K562 (cell line): Measurements from ENCODE around the gene CPED1. TPM values are rescaled to one million over a fixed set of nuclear protein-coding genes. Genes with fewer than 3 reads are reported as not detected.
A peak's percentile ranks its signal among the peaks of the same experiment; 100 is the strongest.

Source experiments
- ATAC-seq: fragments of 200-7000 bp; cut with Tn5 transposase; 3 replicates; pipeline ENCODE4 v1.9.1; 2020; ENCODE audit warnings: moderate library complexity
- BruUV-seq: library from RNA; stranded (reverse); fragments of 400-500 nt; replicated peaks from 2 replicates; lab custom pipeline; 2021; lab: Mats Ljungman, UMichigan
- CTCF ChIA-PET: fragments of 300-600 bp; formaldehyde crosslinking; extraction: SDS; loops from one replicate; lab custom pipeline; 2021; ENCODE audit warnings: low intra/inter-chr PET ratio; lab: Yijun Ruan, JAX
- POLR2A ChIA-PET: fragments of 300-600, 350-650 bp; sonication (Branson Sonifier 250); formaldehyde crosslinking; extraction: SDS; loops from one replicate; lab custom pipeline; 2021; ENCODE audit warnings: antibody characterized with exemption, inconsistent platforms; lab: Yijun Ruan, JAX
- DNase-seq, 4 experiments: peaks; one replicate each; pipeline versions ENCODE4 v3.0.0 to v3.0.0-alpha.2; 2011 to 2018; ENCODE audit warnings: low spot score in 3 of 4, mixed read lengths in 3 of 4; ENCODE audit errors: extremely low read depth in 1 of 4
- FAIRE-seq: peaks from 2 replicates; lab custom pipeline; 2011; peaks lifted over from hg19 to GRCh38; lab: Jason Lieb, UNC
- H2AFZ ChIP-seq: 2 replicates; pipeline ENCODE4 v1.6.0; 2011; ENCODE audit warnings: low read depth, low read length, control low read depth, inconsistent platforms
- H3K27ac ChIP-seq: fragments of 200-600 bp; 3 replicates; pipeline ENCODE4 v1.8.0; 2011; ENCODE audit warnings: low read depth, mild to moderate bottlenecking, control low read depth, inconsistent platforms, low read length, moderate library complexity, mixed read lengths; ENCODE audit errors: extremely low read depth
- H3K27me3 ChIP-seq, 2 experiments: fragments of 300-600 bp in 1 of 2; 2 replicates in 1 of 2; 3 replicates in 1 of 2; pipeline versions ENCODE4 v1.6.0 to v1.8.0; 2011; ENCODE audit warnings: inconsistent platforms in 2 of 2, low read length in 2 of 2, mild to moderate bottlenecking in 1 of 2, mixed read lengths in 1 of 2, moderate library complexity in 1 of 2; ENCODE audit not compliant: control insufficient read depth in 2 of 2, insufficient read depth in 2 of 2
- H3K36me3 ChIP-seq: fragments of 300-600 bp; 3 replicates; pipeline ENCODE4 v1.8.0; 2011; ENCODE audit warnings: mild to moderate bottlenecking, low read length, inconsistent platforms; ENCODE audit not compliant: control insufficient read depth, insufficient read depth
- H3K4me1 ChIP-seq, 2 experiments: fragments of 200-600 bp in 1 of 2; replicated peaks in 1 of 2; 2 replicates in 1 of 2; 3 replicates in 1 of 2; pipeline versions ENCODE4 v1.5.1 to v1.8.0; 2011; ENCODE audit warnings: inconsistent platforms in 2 of 2, low read length in 2 of 2, mild to moderate bottlenecking in 1 of 2, mixed read lengths in 1 of 2, moderate library complexity in 1 of 2; ENCODE audit not compliant: control insufficient read depth in 2 of 2, insufficient read depth in 2 of 2
- H3K4me2 ChIP-seq: 2 replicates; pipeline ENCODE4 v1.6.1; 2011; ENCODE audit warnings: low read length, control low read depth, inconsistent platforms, mixed read lengths; ENCODE audit not compliant: insufficient read depth
- H3K4me3 ChIP-seq: fragments of 200-600 bp; sonication (generic), shearing (Covaris generic); 2 replicates; pipeline ENCODE4 v1.5.1; 2016; ENCODE audit warnings: control low read depth, inconsistent platforms
- H3K79me2 ChIP-seq: fragments of 200-600 bp; 3 replicates; pipeline ENCODE4 v1.8.0; 2011; ENCODE audit warnings: low read length, inconsistent platforms; ENCODE audit not compliant: control insufficient read depth, insufficient read depth
- H3K9ac ChIP-seq, 2 experiments: 2 replicates each; pipeline versions ENCODE4 v1.6.0 to v1.6.1; 2011; ENCODE audit warnings: low read depth in 2 of 2, low read length in 2 of 2, control low read depth in 1 of 2, inconsistent platforms in 1 of 2, mild to moderate bottlenecking in 1 of 2, mixed read lengths in 1 of 2; ENCODE audit not compliant: insufficient read depth in 1 of 2
- H3K9me1 ChIP-seq: one replicate; pipeline ENCODE4 v1.6.0; 2011; ENCODE audit warnings: inconsistent platforms, mild to moderate bottlenecking, low read length, moderate library complexity; ENCODE audit not compliant: control insufficient read depth, insufficient read depth
- H3K9me3 ChIP-seq: replicated peaks from 2 replicates; pipeline ENCODE4 v1.5.1; 2011; ENCODE audit warnings: low read depth, low read length, inconsistent platforms; ENCODE audit not compliant: control insufficient read depth, insufficient read depth
- H4K20me1 ChIP-seq: replicated peaks from 2 replicates; pipeline ENCODE4 v1.6.1; 2011; ENCODE audit warnings: low read length, inconsistent platforms, mixed read lengths; ENCODE audit not compliant: control insufficient read depth, insufficient read depth
- DDX20 ChIP-seq: fragments of 450-650 bp; IDR thresholded peaks from 2 replicates; pipeline ENCODE4 v1.6.1; 2016; ENCODE audit warnings: missing genetic modification characterization, low read depth, mild to moderate bottlenecking, missing compliant biosample characterization, moderate library complexity
- ETS2 ChIP-seq: IDR thresholded peaks from 2 replicates; pipeline ENCODE4 v1.6.1; 2016; ENCODE audit warnings: borderline replicate concordance, missing genetic modification characterization, mild to moderate bottlenecking, moderate library complexity, missing compliant biosample characterization; ENCODE audit not compliant: poor library complexity, severe bottlenecking
- FUS ChIP-seq: fragments of 200-400 bp; formaldehyde crosslinking; optimal IDR thresholded peaks from 2 replicates; pipeline ENCODE3; 2017; ENCODE audit warnings: low read depth, low read length
- HDAC1 ChIP-seq, 2 experiments: fragments of 450-650 bp; IDR thresholded peaks; 2 replicates each; pipeline ENCODE4 v1.6.1; 2016 to 2017; ENCODE audit warnings: inconsistent platforms in 1 of 2, mild to moderate bottlenecking in 1 of 2, moderate library complexity in 1 of 2
- MEIS2 ChIP-seq: fragments of 450-650 bp; IDR thresholded peaks from 2 replicates; pipeline ENCODE4 v1.6.1; 2014; ENCODE audit warnings: mild to moderate bottlenecking; ENCODE audit not compliant: partially characterized antibody
- NONO ChIP-seq, 2 experiments: fragments of 200-400 bp in 1 of 2; fragments of 450-650 bp in 1 of 2; formaldehyde crosslinking in 1 of 2; IDR thresholded peaks; 2 replicates each; pipeline ENCODE4 v1.6.1; 2017; ENCODE audit warnings: low read depth in 2 of 2, mild to moderate bottlenecking in 2 of 2, moderate library complexity in 2 of 2, low read length in 1 of 2
- POLR2A ChIP-seq: fragments of 450-650 bp; conservative IDR thresholded peaks from 2 replicates; pipeline ENCODE4 v1.6.1; 2016
- POLR2AphosphoS2 ChIP-seq: IDR thresholded peaks from 2 replicates; pipeline ENCODE4 v1.6.1; 2012; ENCODE audit warnings: low read length, improper control_type of control experiment
- RBM22 ChIP-seq: fragments of 200-400 bp; formaldehyde crosslinking; IDR thresholded peaks from 2 replicates; pipeline ENCODE4 v1.6.1; 2018; ENCODE audit warnings: low read length, low read depth; ENCODE audit not compliant: poor library complexity, severe bottlenecking
- ZNF143 ChIP-seq: sonication (generic); formaldehyde crosslinking; IDR thresholded peaks from 2 replicates; pipeline ENCODE4 v1.9.0; 2022; ENCODE audit warnings: mild to moderate bottlenecking, missing genetic modification reagents
- ZNF280B ChIP-seq: fragments of 250-450 bp; sonication (Bioruptor Pico); IDR thresholded peaks from 2 replicates; pipeline ENCODE4 v1.5.1; 2021; ENCODE audit warnings: mild to moderate bottlenecking
- ZNF639 ChIP-seq, 2 experiments: fragments of 200-800 bp in 1 of 2; sonication (Bioruptor generic) in 1 of 2; sonication (generic) in 1 of 2; formaldehyde crosslinking in 1 of 2; IDR thresholded peaks in 1 of 2; conservative IDR thresholded peaks in 1 of 2; 2 replicates each; pipeline versions ENCODE4 v1.5.0 to v1.6.1; 2016 to 2020; ENCODE audit warnings: missing compliant biosample characterization in 1 of 2, missing genetic modification characterization in 1 of 2, missing genetic modification reagents in 1 of 2
- ZNF668 ChIP-seq: fragments of 250-450 bp; sonication (Bioruptor Pico); IDR thresholded peaks from 2 replicates; pipeline ENCODE4 v1.8.0; 2022; ENCODE audit warnings: mild to moderate bottlenecking, inconsistent platforms
- WGBS: fragments of 100-300 bp; shearing (Covaris generic); methylation state at CpG from one replicate; pipeline ENCODE4 v1.1.6; 2016; ENCODE audit warnings: low coverage, mixed read lengths; ENCODE audit not compliant: insufficient coverage; ENCODE audit errors: missing lambda C conversion rate; 5-methylcytosine and 5-hydroxymethylcytosine counted together
- in situ Hi-C: fragments of 300-500 bp; cut with MboI; formaldehyde crosslinking; loops from 4 replicates; pipeline ENCODE4 v1.15.0; 2018; ENCODE audit warnings: inconsistent platforms, mixed read lengths
- intact Hi-C: fragments of 100-400 bp; cut with micrococcal nuclease; formaldehyde crosslinking; loops from 2 replicates; pipeline ENCODE4 v1.14.2; 2022
- polyA plus RNA-seq, 8 experiments: library from polyadenylated mRNA; depleted of rRNA in 4 of 8; stranded (reverse) in 5 of 8; unstranded in 3 of 8; fragments of >200 nt; fragmentation: Nextera tagmentation in 2 of 8; fragmentation: Illumina TruSeq in 1 of 8; extraction: Ambion mirVana in 2 of 8; extraction: Trizol in 1 of 8; gene quantifications; 2 replicates each; pipeline versions ENCODE4 v1.2.1 to v1.2.3, GENCODE V29; 2011 to 2014; ENCODE audit warnings: inconsistent platforms in 1 of 8, missing spikeins in 1 of 8
- total RNA-seq, 7 experiments: library from RNA; depleted of rRNA in 6 of 7; stranded (reverse); fragments of >200 nt in 6 of 7; fragmentation: Illumina TruSeq in 2 of 7; extraction: Trizol in 2 of 7; gene quantifications; 2 replicates each; pipeline versions ENCODE4 v1.2.1 to v1.2.3, GENCODE V29; 2011 to 2021; ENCODE audit warnings: low replicate concordance in 1 of 7

The CPED1 gene
- total and polyA plus RNA-seq, 9 of the 15 experiments (the other 6 are each of a cell fraction or from before 2014, with no cell fraction given): 195 to 393 (median 290) TPM

GRCh38 chr7:121304102-121304658 lies 315.7 kb downstream of the CPED1 start:
- no peaks in the 10 kb centered on the region for H3K27me3 ChIP-seq
- CTCF ChIA-PET: no interaction called here
- DNase-seq (no peak), ATAC-seq (peak; percentile 13), FAIRE-seq (no peak)
- H3K4me1 ChIP-seq: no peaks in the 10 kb centered on the region
- no peak overlapping the region for H3K27ac ChIP-seq
- H3K79me2 ChIP-seq: no peaks in the 10 kb centered on the region
- in situ Hi-C loops: no loop called here
- POLR2A ChIA-PET: interaction anchor here (0.6 to 0.7 kb wide), 2 partner anchors 26 to 92 kb away, joined by 3 read pairs; partner anchors contain the start of gene FAM3C
- H3K9me1 ChIP-seq: no peaks in the 10 kb centered on the region
- BruUV-seq: no TSS peak
- no peaks in the 10 kb centered on the region for H3K9me3 ChIP-seq
- H2AFZ ChIP-seq: no peak overlapping the region
- peaks cover 8% of the 10 kb centered on the region; the same call in 1 of the 3 replicates for H3K36me3 ChIP-seq
- H3K4me2 ChIP-seq: no peak overlapping the region
- H4K20me1 ChIP-seq: no peaks in the 10 kb centered on the region
- 40% methylated on average over 1 of the region's 1 CpG for WGBS
- no peak overlapping the region for H3K4me3 ChIP-seq
- peak; percentile 9 for TF ChIP-seq POLR2A
- peak; percentile 82; the same call in 1 of the 2 replicates for TF ChIP-seq POLR2AphosphoS2
- no peak for TF ChIP-seq HDAC1 (IDR thresholded peaks at IDR 0.05)
- TF ChIP-seq NONO (IDR thresholded peaks at IDR 0.05; ENCODE audit: low read depth in 2 of 2, low read length in 1 of 2): 0 out of 4 replicates have a peak, but pooled peaks of 1 of the 2 experiments have one; percentile 14
- TF ChIP-seq FUS: peak; percentile 10
- intact Hi-C loops: no loop called here
- no peak overlapping the region for H3K9ac ChIP-seq

GRCh38 chr7:121305109-121305508 lies 316.6 kb downstream of the CPED1 start:
- intact Hi-C loops: no loop called here
- Histone ChIP-seq H3K4me2 (no peak overlapping the region), H3K79me2 (no peaks in the 10 kb centered on the region), H2AFZ (no peak overlapping the region), H4K20me1 (no peaks in the 10 kb centered on the region), H3K9ac (no peak overlapping the region), H3K27ac (no peak overlapping the region), H3K4me3 (no peak overlapping the region), H3K9me3 (no peaks in the 10 kb centered on the region), H3K4me1 (no peaks in the 10 kb centered on the region), H3K36me3 (peaks cover 2% of the 10 kb centered on the region; the same call in 1 of the 3 replicates), H3K9me1 (no peaks in the 10 kb centered on the region), H3K27me3 (no peaks in the 10 kb centered on the region)
- ChIA-PET POLR2A (no interaction called here), CTCF (no interaction called here)
- DNase-seq (no peak), FAIRE-seq (no peak), ATAC-seq (no peak)
- in situ Hi-C loops: no loop called here
- BruUV-seq: no TSS peak
- WGBS: 51% methylated on average over 3 of the region's 3 CpGs
- TF ChIP-seq MEIS2: no peak
- no peak for TF ChIP-seq ZNF668 (CRISPR knock-in tag)
- TF ChIP-seq ZNF143 (CRISPR knock-in tag): no peak
- no peak for TF ChIP-seq ETS2
- TF ChIP-seq DDX20: no peak
- TF ChIP-seq ZNF639 (CRISPR knock-in tag; conservative IDR thresholded peaks at IDR 0.05 in 1 of 2, IDR thresholded peaks at IDR 0.05 in 1 of 2): no peak
- no peak for TF ChIP-seq ZNF280B (CRISPR knock-in tag)
- peak; percentile 59 for TF ChIP-seq RBM22
